ENCODE results near the gene SLC22A15. TPM values are rescaled to one million over a fixed set of nuclear protein-coding genes. Genes with fewer than 3 reads are reported as not detected.

The SLC22A15 gene
- total and polyA plus RNA-seq, 10 of the 15 experiments (the other 5 are each of a cell fraction or from before 2014, with no cell fraction given), result 0.05 to 2.8 (median 0.13) TPM; not detected in 1

GRCh38 chr1:116107371-116107770 lies 131.1 kb downstream of the SLC22A15 start (continued):
- no peak for TF ChIP-seq STAT3 (IDR thresholded peaks at IDR 0.05; ENCODE audit: low read depth, low read length)
- no peak for TF ChIP-seq ATF7 (IDR thresholded peaks at IDR 0.05; ENCODE audit: low read depth)
- no peak for TF ChIP-seq RFX5 (IDR thresholded peaks at IDR 0.05; ENCODE audit: low read depth, low read length)
- TF ChIP-seq FOXM1 (IDR thresholded peaks at IDR 0.05; ENCODE audit: low read depth, low read length), result no peak

GRCh38 chr1:116110567-116111523 lies 134.5 kb downstream of the SLC22A15 start, which contains the start of gene MAB21L3:
TSS of gene MAB21L3 (plus strand) at chr1:116111399. CDS start at chr1:116112616, 1,217 bp downstream.
- BruUV-seq (replicated peaks), result no TSS peak
- no peak for TF ChIP-seq PAX5 (IDR thresholded peaks at IDR 0.05; ENCODE audit: borderline replicate concordance, low read depth, low read length)
- no peak for TF ChIP-seq RELA (IDR thresholded peaks at IDR 0.05; ENCODE audit: borderline replicate concordance, partially characterized antibody)
- TF ChIP-seq POLR2A (IDR thresholded peaks at IDR 0.05; ENCODE audit: low read depth, low read length), result no peak
- no peak for TF ChIP-seq ZZZ3 (IDR thresholded peaks at IDR 0.05; ENCODE audit: control insufficient read depth, insufficient read length, low read depth)
- TF ChIP-seq IKZF1 (conservative IDR thresholded peaks at IDR 0.05), result peak; percentile 47
- TF ChIP-seq RFX5 (IDR thresholded peaks at IDR 0.05; ENCODE audit: low read depth, low read length), result no peak
- no peak for TF ChIP-seq STAT1 (conservative IDR thresholded peaks at IDR 0.05)
- TF ChIP-seq TBL1XR1 (IDR thresholded peaks at IDR 0.05; ENCODE audit: low read depth, low read length), result peak; percentile 62; the same call in 1 of the 2 replicates
- TF ChIP-seq LARP7 (IDR thresholded peaks at IDR 0.05), result no peak; the same call in 1 of the 2 replicates
- TF ChIP-seq TCF12 (IDR thresholded peaks at IDR 0.05; ENCODE audit: low read depth, low read length), result no peak
- no peak for TF ChIP-seq SIN3A (IDR thresholded peaks at IDR 0.05; ENCODE audit: low read depth, low read length)
- TF ChIP-seq TAF1 (IDR thresholded peaks at IDR 0.05; ENCODE audit: borderline replicate concordance, low read depth, low read length), result no peak
- TF ChIP-seq TCF3 (IDR thresholded peaks at IDR 0.05; ENCODE audit: borderline replicate concordance, insufficient read depth, low read depth, low read length), result no peak
- TF ChIP-seq SMAD5 (IDR thresholded peaks at IDR 0.05; ENCODE audit: low read depth), result no peak
- no peak for TF ChIP-seq MTA3 (IDR thresholded peaks at IDR 0.05; ENCODE audit: borderline replicate concordance, low read length)
- TF ChIP-seq CREB1 (IDR thresholded peaks at IDR 0.05; ENCODE audit: low read depth), result 0 out of 2 replicates have a peak, but pooled peaks have one; percentile 26
- TF ChIP-seq CBFB (IDR thresholded peaks at IDR 0.05; ENCODE audit: low read depth), result no peak
- TF ChIP-seq, protein P1, sequence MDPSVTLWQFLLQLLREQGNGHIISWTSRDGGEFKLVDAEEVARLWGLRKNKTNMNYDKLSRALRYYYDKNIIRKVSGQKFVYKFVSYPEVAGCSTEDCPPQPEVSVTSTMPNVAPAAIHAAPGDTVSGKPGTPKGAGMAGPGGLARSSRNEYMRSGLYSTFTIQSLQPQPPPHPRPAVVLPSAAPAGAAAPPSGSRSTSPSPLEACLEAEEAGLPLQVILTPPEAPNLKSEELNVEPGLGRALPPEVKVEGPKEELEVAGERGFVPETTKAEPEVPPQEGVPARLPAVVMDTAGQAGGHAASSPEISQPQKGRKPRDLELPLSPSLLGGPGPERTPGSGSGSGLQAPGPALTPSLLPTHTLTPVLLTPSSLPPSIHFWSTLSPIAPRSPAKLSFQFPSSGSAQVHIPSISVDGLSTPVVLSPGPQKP (IDR thresholded peaks at IDR 0.05; ENCODE audit: low read depth, low read length), result no peak
- TF ChIP-seq MLLT1 (IDR thresholded peaks at IDR 0.05), result 0 out of 2 replicates have a peak, but pooled peaks have one; percentile 59

More at GRCh38 chr1:116110567-116111523, 134.5 kb downstream of the SLC22A15 start, which contains the start of gene MAB21L3:
- Histone ChIP-seq H4K20me1 (ENCODE audit: control insufficient read depth, insufficient read depth) (no peaks in the 10 kb centered on the region), H3K4me1 (ENCODE audit: control insufficient read depth, insufficient read depth, low read length) (peaks cover 11% of the 10 kb centered on the region), H3K36me3 (ENCODE audit: control insufficient read depth in 2 of 2, insufficient read depth in 2 of 2, low read length in 1 of 2) (no peaks in the 10 kb centered on the region), H3K27me3 (replicated peaks in 1 of 2; ENCODE audit: control insufficient read depth in 2 of 2, insufficient read depth in 2 of 2, low read length in 1 of 2) (no peaks in the 10 kb centered on the region), H3K9ac (ENCODE audit: control insufficient read depth, insufficient read depth, low read length) (peak within 1 kb of the TSS; percentile 16), H3K79me2 (ENCODE audit: control insufficient read depth, insufficient read depth, low read length) (no peaks in the 10 kb centered on the region), H3K27ac (ENCODE audit: control insufficient read depth, insufficient read depth) (peak within 1 kb of the TSS; percentile 13; the same call in 1 of the 2 replicates), H2AFZ (ENCODE audit: control insufficient read depth, low read depth, low read length) (peak within 1 kb of the TSS; percentile 40), H3K4me2 (ENCODE audit: control insufficient read depth, insufficient read depth) (peak within 1 kb of the TSS; percentile 24), H3K9me3 (replicated peaks; ENCODE audit: control insufficient read depth, insufficient read depth, low read length) (no peaks in the 10 kb centered on the region), H3K4me3 (no peak within 1 kb of the TSS)
- FAIRE-seq, result peak; percentile 64
- WGBS (ENCODE audit: insufficient coverage, insufficient replicate concordance, low lambda C conversion rate, missing lambda C conversion rate), result 45% methylated on average over 12 of the region's 12 CpGs
- CTCF ChIA-PET, result interaction anchor here (0.6 to 6.0 kb wide), 8 partner anchors 9 to 408 kb away, joined by 3 to 29 read pairs (median 3); no protein-coding TSS in a partner anchor
- POLR2A ChIA-PET, result interaction anchor here (0.7 to 1.6 kb wide), 8 partner anchors 8 to 792 kb away, joined by 3 to 5 read pairs (median 4); partner anchors contain the start of gene ATP1A1
- SMC1A ChIA-PET (ENCODE audit: uncharacterized antibody, unreplicated experiment), result interaction anchor here (0.6 to 2.7 kb wide), 11 partner anchors 10 to 394 kb away, joined by 3 to 9 read pairs (median 5); no protein-coding TSS in a partner anchor
- intact Hi-C loops (cut with micrococcal nuclease; ENCODE audit: unreplicated experiment) (no loop called here), in situ Hi-C loops (cut with MboI) (no loop called here)
- peak; percentile 46 for DNase-seq (ENCODE audit: low read depth, low spot score)
- peak; percentile 83 for ATAC-seq
- RAD21 ChIA-PET (ENCODE audit: unreplicated experiment), result interaction anchor here (0.5 to 2.6 kb wide), 12 partner anchors 9 to 375 kb away, joined by 3 to 9 read pairs (median 3); no protein-coding TSS in a partner anchor

Measured in GM12878 (cell line).